Activated T-cell treated with anti-CD3 and anti-CD28 coated beads, Interleukin-2, amount 50 U/mL, for 4 hours (primary cell): ENCODE results near the gene FAM168A. TPM values are rescaled to one million over a fixed set of nuclear protein-coding genes. Genes with fewer than 3 reads are reported as not detected.

Experiments used
- ATAC-seq, 2 donors: fragments of 200-7000 bp; cut with Tn5 transposase; one replicate each; pipeline ENCODE4 v1.10.0; 2021
- DNase-seq: peaks from one replicate; pipeline ENCODE4 v3.0.0-alpha.2; 2020
- H3K27me3 Mint-ChIP-seq: one replicate; pipeline ENCODE4 v1.8.0; 2021; ENCODE audit warnings: low read depth, mixed read lengths
- H3K36me3 Mint-ChIP-seq: one replicate; pipeline ENCODE4 v1.8.0; 2022; ENCODE audit warnings: mixed read lengths; ENCODE audit not compliant: insufficient read depth
- H3K4me1 Mint-ChIP-seq: one replicate; pipeline ENCODE4 v1.8.0; 2021; ENCODE audit warnings: low read depth, mixed read lengths
- H3K4me3 Mint-ChIP-seq: one replicate; pipeline ENCODE4 v1.8.0; 2021; ENCODE audit warnings: mild to moderate bottlenecking, moderate library complexity, mixed read lengths
- H3K9me3 Mint-ChIP-seq: one replicate; pipeline ENCODE4 v1.8.0; 2021; ENCODE audit warnings: mixed read lengths
- total RNA-seq, 3 donors: library from RNA; stranded (reverse); gene quantifications; one replicate each; pipeline ENCODE4 v1.2.1, GENCODE V29; 2021

FAM168A gene
- total RNA-seq, 3 donors from 2014 or later: 7.2 to 8.7 (median 8.3) TPM

- Mint-ChIP-seq H3K36me3 (peaks cover 9% of the 10 kb centered on the region), H3K4me1 (no peaks in the 10 kb centered on the region), H3K4me3 (no peak overlapping the region), H3K9me3 (no peaks in the 10 kb centered on the region), H3K27me3 (no peaks in the 10 kb centered on the region)
- no peak for ATAC-seq
- no peak for DNase-seq
Measured at GRCh38 chr11:73415854-73416615, 181.9 kb downstream of the FAM168A start.

- Mint-ChIP-seq H3K27me3 (no peaks in the 10 kb centered on the region), H3K4me3 (no peak overlapping the region)
Measured at GRCh38 chr11:73414977-73415651, 182.8 kb downstream of the FAM168A start.

GRCh38 chr11:73413256-73413655 is 184.7 kb downstream of the FAM168A start:
- H3K27me3 Mint-ChIP-seq: no peaks in the 10 kb centered on the region
- ATAC-seq (no peak), DNase-seq (no peak)
- H3K36me3 Mint-ChIP-seq: peaks cover 17% of the 10 kb centered on the region
- no peaks in the 10 kb centered on the region for H3K4me1 Mint-ChIP-seq
- H3K9me3 Mint-ChIP-seq: no peaks in the 10 kb centered on the region
- H3K4me3 Mint-ChIP-seq: no peak overlapping the region

More at GRCh38 chr11:73414977-73415651, 182.8 kb downstream of the FAM168A start:
- no peaks in the 10 kb centered on the region for H3K9me3 Mint-ChIP-seq
- peaks cover 13% of the 10 kb centered on the region for H3K36me3 Mint-ChIP-seq
- no peak for ATAC-seq
- no peak for DNase-seq
- H3K4me1 Mint-ChIP-seq: no peaks in the 10 kb centered on the region

- DNase-seq (no peak), ATAC-seq (no peak)
- no peaks in the 10 kb centered on the region for H3K9me3 Mint-ChIP-seq
- H3K4me3 Mint-ChIP-seq: no peak overlapping the region
- peaks cover 13% of the 10 kb centered on the region for H3K36me3 Mint-ChIP-seq
- H3K4me1 Mint-ChIP-seq: no peaks in the 10 kb centered on the region
- no peaks in the 10 kb centered on the region for H3K27me3 Mint-ChIP-seq
Measured at GRCh38 chr11:73412308-73412707, 185.6 kb downstream of the FAM168A start.

GRCh38 chr11:73411031-73411430 is 186.9 kb downstream of the FAM168A start:
- Mint-ChIP-seq H3K9me3 (no peaks in the 10 kb centered on the region), H3K4me3 (no peak overlapping the region), H3K36me3 (peaks cover 16% of the 10 kb centered on the region), H3K4me1 (no peaks in the 10 kb centered on the region), H3K27me3 (no peaks in the 10 kb centered on the region)
- no peak for DNase-seq
- ATAC-seq: no peak

GRCh38 chr11:73410627-73411026 is 187.3 kb downstream of the FAM168A start:
- H3K36me3 Mint-ChIP-seq: peaks cover 16% of the 10 kb centered on the region
- H3K27me3 Mint-ChIP-seq: no peaks in the 10 kb centered on the region
- H3K4me3 Mint-ChIP-seq: no peak overlapping the region
- ATAC-seq (no peak), DNase-seq (no peak)
- no peaks in the 10 kb centered on the region for H3K4me1 Mint-ChIP-seq
- no peaks in the 10 kb centered on the region for H3K9me3 Mint-ChIP-seq

- DNase-seq (no peak), ATAC-seq (no peak)
- H3K9me3 Mint-ChIP-seq: no peaks in the 10 kb centered on the region
- peaks cover 16% of the 10 kb centered on the region for H3K36me3 Mint-ChIP-seq
- no peaks in the 10 kb centered on the region for H3K4me1 Mint-ChIP-seq
- H3K4me3 Mint-ChIP-seq: no peak overlapping the region
- no peaks in the 10 kb centered on the region for H3K27me3 Mint-ChIP-seq
Measured at GRCh38 chr11:73409431-73409830, 188.5 kb downstream of the FAM168A start.

- H3K9me3 Mint-ChIP-seq: no peaks in the 10 kb centered on the region
- H3K4me3 Mint-ChIP-seq: no peak overlapping the region
- DNase-seq: no peak
- no peaks in the 10 kb centered on the region for H3K27me3 Mint-ChIP-seq
- ATAC-seq: no peak
- no peaks in the 10 kb centered on the region for H3K4me1 Mint-ChIP-seq
- peaks cover 16% of the 10 kb centered on the region for H3K36me3 Mint-ChIP-seq
Measured at GRCh38 chr11:73406619-73407018, 191.3 kb downstream of the FAM168A start.

- no peak overlapping the region for H3K4me3 Mint-ChIP-seq
- H3K4me1 Mint-ChIP-seq: no peaks in the 10 kb centered on the region
- no peaks in the 10 kb centered on the region for H3K9me3 Mint-ChIP-seq
- H3K27me3 Mint-ChIP-seq: no peaks in the 10 kb centered on the region
- DNase-seq (no peak), ATAC-seq (no peak)
- H3K36me3 Mint-ChIP-seq: peaks cover 16% of the 10 kb centered on the region
Measured at GRCh38 chr11:73406131-73406530, 191.8 kb downstream of the FAM168A start.

GRCh38 chr11:73405146-73405510 is 192.8 kb downstream of the FAM168A start:
- Mint-ChIP-seq H3K4me3 (no peak overlapping the region), H3K9me3 (no peaks in the 10 kb centered on the region), H3K27me3 (no peaks in the 10 kb centered on the region), H3K36me3 (peaks cover 13% of the 10 kb centered on the region), H3K4me1 (no peaks in the 10 kb centered on the region)
- DNase-seq: no peak
- ATAC-seq: no peak

GRCh38 chr11:73404506-73405145 is 193.3 kb downstream of the FAM168A start:
- no peaks in the 10 kb centered on the region for H3K9me3 Mint-ChIP-seq
- no peak for DNase-seq

GRCh38 chr11:73404048-73404447 is 193.9 kb downstream of the FAM168A start:
- Mint-ChIP-seq H3K4me1 (no peaks in the 10 kb centered on the region), H3K4me3 (no peak overlapping the region), H3K9me3 (no peaks in the 10 kb centered on the region), H3K36me3 (peaks cover 9% of the 10 kb centered on the region), H3K27me3 (no peaks in the 10 kb centered on the region)
- ATAC-seq: no peak
- no peak for DNase-seq

More at GRCh38 chr11:73404506-73405145, 193.3 kb downstream of the FAM168A start:
- Mint-ChIP-seq H3K4me3 (no peak overlapping the region), H3K4me1 (no peaks in the 10 kb centered on the region), H3K27me3 (no peaks in the 10 kb centered on the region), H3K36me3 (peaks cover 13% of the 10 kb centered on the region)
- ATAC-seq: no peak

- H3K4me3 Mint-ChIP-seq: no peak overlapping the region
- no peaks in the 10 kb centered on the region for H3K9me3 Mint-ChIP-seq
- no peaks in the 10 kb centered on the region for H3K4me1 Mint-ChIP-seq
- no peaks in the 10 kb centered on the region for H3K27me3 Mint-ChIP-seq
- ATAC-seq (no peak), DNase-seq (no peak)
- peaks cover 6% of the 10 kb centered on the region for H3K36me3 Mint-ChIP-seq
Measured at GRCh38 chr11:73403541-73403940, 194.4 kb downstream of the FAM168A start.

GRCh38 chr11:73402834-73403185 is 195.1 kb downstream of the FAM168A start:
- H3K36me3 Mint-ChIP-seq: peaks cover 5% of the 10 kb centered on the region
- H3K9me3 Mint-ChIP-seq: no peaks in the 10 kb centered on the region
- H3K4me3 Mint-ChIP-seq: no peak overlapping the region
- DNase-seq (no peak), ATAC-seq (no peak)
- H3K27me3 Mint-ChIP-seq: no peaks in the 10 kb centered on the region
- no peaks in the 10 kb centered on the region for H3K4me1 Mint-ChIP-seq
